Measurements from ENCODE around the gene NT5DC4.

NT5DC4 gene

GRCh38 chr2:112772322-112772721, 51.5 kb downstream of the NT5DC4 start:
- H3K4me3 ChIP-seq (ENCODE audit: low read depth, low read length), result no peak overlapping the region
- TF ChIP-seq, protein P1, sequence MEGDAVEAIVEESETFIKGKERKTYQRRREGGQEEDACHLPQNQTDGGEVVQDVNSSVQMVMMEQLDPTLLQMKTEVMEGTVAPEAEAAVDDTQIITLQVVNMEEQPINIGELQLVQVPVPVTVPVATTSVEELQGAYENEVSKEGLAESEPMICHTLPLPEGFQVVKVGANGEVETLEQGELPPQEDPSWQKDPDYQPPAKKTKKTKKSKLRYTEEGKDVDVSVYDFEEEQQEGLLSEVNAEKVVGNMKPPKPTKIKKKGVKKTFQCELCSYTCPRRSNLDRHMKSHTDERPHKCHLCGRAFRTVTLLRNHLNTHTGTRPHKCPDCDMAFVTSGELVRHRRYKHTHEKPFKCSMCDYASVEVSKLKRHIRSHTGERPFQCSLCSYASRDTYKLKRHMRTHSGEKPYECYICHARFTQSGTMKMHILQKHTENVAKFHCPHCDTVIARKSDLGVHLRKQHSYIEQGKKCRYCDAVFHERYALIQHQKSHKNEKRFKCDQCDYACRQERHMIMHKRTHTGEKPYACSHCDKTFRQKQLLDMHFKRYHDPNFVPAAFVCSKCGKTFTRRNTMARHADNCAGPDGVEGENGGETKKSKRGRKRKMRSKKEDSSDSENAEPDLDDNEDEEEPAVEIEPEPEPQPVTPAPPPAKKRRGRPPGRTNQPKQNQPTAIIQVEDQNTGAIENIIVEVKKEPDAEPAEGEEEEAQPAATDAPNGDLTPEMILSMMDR (IDR thresholded peaks at IDR 0.05; ENCODE audit: insufficient read depth, low read depth, low read length, missing control alignments), result no peak
- peak; percentile 38 for DNase-seq (ENCODE audit: low read depth)

DNA sequence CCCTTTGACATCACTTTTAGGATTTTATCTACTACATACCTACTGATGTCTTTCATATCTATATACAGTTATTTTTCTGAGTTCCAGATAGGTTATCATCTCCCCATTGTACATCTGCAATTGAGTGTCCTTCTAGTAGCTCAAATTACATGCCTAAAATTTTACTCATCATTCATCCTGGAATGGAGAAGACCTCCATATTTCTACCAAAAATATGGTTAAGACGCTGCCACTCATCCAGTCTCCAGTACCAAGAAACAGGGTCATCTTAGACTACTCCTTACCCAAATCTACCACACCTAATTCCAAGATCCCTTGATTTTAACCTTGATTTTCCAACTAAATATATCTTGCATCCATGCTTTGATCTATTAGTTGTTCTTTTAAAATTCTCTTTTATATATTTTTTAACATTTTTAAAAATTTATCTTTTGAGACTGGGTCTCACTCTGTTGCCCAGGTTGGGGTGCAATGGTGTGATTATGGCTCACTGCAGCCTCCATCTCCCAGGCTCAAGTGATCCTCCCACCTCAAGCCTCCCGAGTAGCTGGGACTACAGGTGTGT, 52.2 kb downstream of the NT5DC4 start:
- TF ChIP-seq, protein P1 (IDR thresholded peaks at IDR 0.05; ENCODE audit: insufficient read depth, low read depth, low read length, missing control alignments), result no peak
- no peak for DNase-seq (ENCODE audit: low read depth)
- H3K4me3 ChIP-seq (ENCODE audit: low read depth, low read length), result no peak overlapping the region

- TF ChIP-seq, protein P1 (IDR thresholded peaks at IDR 0.05; ENCODE audit: insufficient read depth, low read depth, low read length, missing control alignments), result no peak
- no peak overlapping the region for H3K4me3 ChIP-seq (ENCODE audit: low read depth, low read length)
These were observed 52.7 kb downstream of the NT5DC4 start for GRCh38 chr2:112773556-112773955.

GRCh38 chr2:112774536-112775285, 53.9 kb downstream of the NT5DC4 start:
- DNase-seq (ENCODE audit: low read depth), result no peak
- TF ChIP-seq, protein P1 (IDR thresholded peaks at IDR 0.05; ENCODE audit: insufficient read depth, low read depth, low read length, missing control alignments), result no peak
- no peak overlapping the region for H3K4me3 ChIP-seq (ENCODE audit: low read depth, low read length)

More at GRCh38 chr2:112773556-112773955, 52.7 kb downstream of the NT5DC4 start:
- DNase-seq (ENCODE audit: low read depth), result no peak

DNA sequence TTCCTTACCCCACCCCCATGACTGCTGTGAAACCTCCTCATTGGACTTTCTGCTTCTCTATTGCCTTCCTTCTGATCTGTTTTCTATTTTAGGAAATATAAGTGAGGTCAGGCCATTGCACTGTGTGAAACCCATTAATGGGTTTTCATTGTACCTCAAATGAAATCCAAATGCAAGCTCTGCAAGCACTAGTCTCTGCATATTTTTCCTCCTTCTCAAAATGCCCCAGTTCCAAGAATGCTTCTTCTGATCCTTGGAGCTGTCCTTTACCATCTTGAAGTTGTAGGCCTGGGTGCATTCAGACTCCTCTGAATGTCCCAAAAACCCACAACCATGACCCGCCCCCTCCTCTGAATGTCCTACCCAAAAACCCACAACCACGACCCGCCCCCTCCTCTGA, 55.3 kb downstream of the NT5DC4 start:
- H3K4me3 ChIP-seq (ENCODE audit: low read depth, low read length), result no peak overlapping the region
- TF ChIP-seq, protein P1 (IDR thresholded peaks at IDR 0.05; ENCODE audit: insufficient read depth, low read depth, low read length, missing control alignments), result no peak
- no peak for DNase-seq (ENCODE audit: low read depth)

DNA sequence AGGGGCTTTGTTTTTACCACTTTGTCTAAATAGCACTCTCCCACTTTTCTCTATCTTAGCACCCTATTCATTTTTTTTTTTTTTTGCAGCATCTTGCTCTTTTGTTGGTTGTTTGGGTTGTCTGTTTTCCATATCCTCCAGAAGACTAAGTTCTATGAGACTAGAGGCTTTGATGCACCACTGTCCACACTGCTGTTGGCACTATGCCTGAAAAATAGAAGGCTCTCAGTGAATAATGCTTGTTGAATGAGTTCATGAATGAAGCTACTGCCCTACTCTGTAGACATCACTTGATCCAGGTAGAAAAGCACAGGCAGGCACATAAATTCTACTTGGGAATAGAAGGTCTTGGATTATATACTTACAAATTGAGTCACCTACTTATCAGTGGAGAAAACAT, 56.2 kb downstream of the NT5DC4 start:
- DNase-seq (ENCODE audit: low read depth), result no peak
- TF ChIP-seq, protein P1 (IDR thresholded peaks at IDR 0.05; ENCODE audit: insufficient read depth, low read depth, low read length, missing control alignments), result no peak
- no peak overlapping the region for H3K4me3 ChIP-seq (ENCODE audit: low read depth, low read length)
